ENCODE data around the gene ATG101.

ATG101 gene

DNA sequence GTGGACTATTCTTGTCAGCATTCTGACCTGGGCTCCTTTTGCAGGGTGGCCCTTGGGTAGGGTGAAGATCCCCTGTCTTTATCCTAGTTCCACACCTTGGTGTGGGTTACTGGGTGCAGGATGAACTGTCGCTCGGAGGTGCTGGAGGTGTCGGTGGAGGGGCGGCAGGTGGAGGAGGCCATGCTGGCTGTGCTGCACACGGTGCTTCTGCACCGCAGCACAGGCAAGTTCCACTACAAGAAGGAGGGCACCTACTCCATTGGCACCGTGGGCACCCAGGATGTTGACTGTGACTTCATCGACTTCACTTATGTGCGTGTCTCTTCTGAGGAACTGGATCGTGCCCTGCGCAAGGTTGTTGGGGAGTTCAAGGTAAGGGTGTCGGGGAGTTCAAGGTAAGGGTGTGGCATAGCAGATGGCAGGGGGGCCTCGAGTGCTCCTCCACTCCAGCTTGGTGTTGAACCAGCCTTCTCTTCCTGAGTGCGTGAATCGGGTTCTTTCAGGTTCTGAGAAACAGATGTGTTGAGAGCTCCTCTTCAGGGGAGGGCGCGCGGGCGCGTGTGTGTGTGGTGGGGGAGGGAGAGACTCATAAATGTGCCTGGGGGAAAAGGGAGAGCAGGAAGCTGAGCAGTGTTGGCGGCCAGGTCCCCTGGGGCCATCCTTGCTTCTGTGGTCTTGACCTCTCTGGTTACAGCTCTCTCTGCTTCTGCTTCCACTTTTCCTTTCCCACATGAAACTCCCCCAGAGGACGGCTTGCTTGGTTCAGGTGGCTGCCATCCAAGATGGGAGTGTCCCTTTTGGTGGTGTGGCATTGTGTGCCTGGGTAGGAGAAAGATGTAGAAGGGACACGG lies 4.0 kb downstream of the ATG101 start:
- peaks cover 4% of the 10 kb centered on the region for H3K36me3 ChIP-seq (ENCODE audit: insufficient read depth, low read length)
- H3K4me1 ChIP-seq (ENCODE audit: insufficient read depth, low read length) = no peaks in the 10 kb centered on the region
- no peak overlapping the region for H3K9ac ChIP-seq (ENCODE audit: low read depth, low read length)
- H3K9me3 ChIP-seq (ENCODE audit: control insufficient read depth, insufficient read depth, low read length) = no peaks in the 10 kb centered on the region

DNA sequence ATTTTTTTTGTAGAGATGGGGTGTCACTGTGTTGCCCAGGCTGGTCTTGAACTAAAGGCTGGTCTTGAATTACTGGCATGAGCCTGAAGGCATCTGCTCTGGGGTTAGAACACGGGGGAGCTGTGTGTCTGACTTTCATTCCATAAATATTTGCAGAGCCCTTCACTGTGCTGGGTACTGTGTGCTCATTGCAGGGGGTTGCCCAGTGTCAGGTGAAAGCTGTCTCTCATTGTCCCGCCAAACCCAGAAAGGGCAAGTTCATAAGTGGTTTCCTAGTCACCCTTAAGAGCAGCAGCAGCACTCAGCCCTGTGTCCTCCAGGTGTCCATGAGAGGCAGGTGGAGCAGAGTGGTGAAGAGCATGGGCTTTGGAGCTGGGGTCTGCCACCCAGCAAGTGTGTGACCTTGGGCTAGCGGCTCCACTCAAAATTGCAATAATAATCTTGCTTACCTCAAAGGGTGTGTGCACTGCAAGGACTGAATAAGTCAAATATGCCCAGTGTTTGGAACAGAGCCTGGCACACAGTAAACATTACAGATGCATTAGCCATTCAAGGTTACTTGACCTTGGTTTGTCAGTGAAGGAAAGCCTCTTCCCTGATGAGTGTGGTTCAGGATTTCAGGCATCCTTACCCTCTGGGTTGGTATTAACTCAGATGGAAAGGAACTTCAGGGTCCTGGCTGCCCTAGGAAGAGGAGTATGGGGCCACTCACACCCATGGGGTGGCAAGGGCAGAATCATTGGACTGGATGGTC lies 5.4 kb downstream of the ATG101 start:
- Histone ChIP-seq H3K9me3 (ENCODE audit: control insufficient read depth, insufficient read depth, low read length) (no peaks in the 10 kb centered on the region), H3K36me3 (ENCODE audit: insufficient read depth, low read length) (peaks cover 4% of the 10 kb centered on the region), H3K9ac (ENCODE audit: low read depth, low read length) (no peak overlapping the region), H3K4me1 (ENCODE audit: insufficient read depth, low read length) (no peaks in the 10 kb centered on the region)

DNA sequence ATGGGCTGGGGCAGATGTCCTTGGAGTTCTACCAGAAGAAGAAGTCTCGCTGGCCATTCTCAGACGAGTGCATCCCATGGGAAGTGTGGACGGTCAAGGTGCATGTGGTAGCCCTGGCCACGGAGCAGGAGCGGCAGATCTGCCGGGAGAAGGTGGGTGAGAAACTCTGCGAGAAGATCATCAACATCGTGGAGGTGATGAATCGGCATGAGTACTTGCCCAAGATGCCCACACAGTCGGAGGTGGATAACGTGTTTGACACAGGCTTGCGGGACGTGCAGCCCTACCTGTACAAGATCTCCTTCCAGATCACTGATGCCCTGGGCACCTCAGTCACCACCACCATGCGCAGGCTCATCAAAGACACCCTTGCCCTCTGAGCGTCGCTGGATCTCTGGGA lies 7.0 kb downstream of the ATG101 start:
- Histone ChIP-seq H3K9me3 (ENCODE audit: control insufficient read depth, insufficient read depth, low read length) (no peaks in the 10 kb centered on the region), H3K9ac (ENCODE audit: low read depth, low read length) (no peak overlapping the region), H3K4me1 (ENCODE audit: insufficient read depth, low read length) (peaks cover 7% of the 10 kb centered on the region), H3K36me3 (ENCODE audit: insufficient read depth, low read length) (peaks cover 4% of the 10 kb centered on the region)

DNA sequence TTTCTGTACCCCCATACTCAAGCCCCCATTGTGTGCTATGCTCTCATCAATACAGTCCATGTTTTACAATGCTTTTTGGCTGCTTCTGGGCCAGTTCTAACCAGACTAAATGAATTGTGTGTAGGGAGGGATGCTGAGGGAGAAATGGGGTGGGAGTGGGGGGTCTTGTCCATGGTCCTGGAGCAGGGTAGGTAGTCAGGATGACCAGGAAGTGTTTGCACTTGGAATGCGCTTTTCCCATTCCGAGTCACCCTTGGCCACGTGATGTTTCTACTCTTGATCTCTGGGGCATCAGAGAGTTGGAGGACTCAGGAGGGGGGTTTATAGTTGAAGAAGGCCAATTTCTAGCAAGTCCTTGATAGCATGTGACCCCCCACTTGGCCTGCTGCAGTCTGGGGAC lies 8.5 kb downstream of the ATG101 start:
- Histone ChIP-seq H3K9me3 (ENCODE audit: control insufficient read depth, insufficient read depth, low read length) (no peaks in the 10 kb centered on the region), H3K9ac (ENCODE audit: low read depth, low read length) (no peak overlapping the region), H3K36me3 (ENCODE audit: insufficient read depth, low read length) (peaks cover under 1% of the 10 kb centered on the region), H3K4me1 (ENCODE audit: insufficient read depth, low read length) (peaks cover 14% of the 10 kb centered on the region)

DNA sequence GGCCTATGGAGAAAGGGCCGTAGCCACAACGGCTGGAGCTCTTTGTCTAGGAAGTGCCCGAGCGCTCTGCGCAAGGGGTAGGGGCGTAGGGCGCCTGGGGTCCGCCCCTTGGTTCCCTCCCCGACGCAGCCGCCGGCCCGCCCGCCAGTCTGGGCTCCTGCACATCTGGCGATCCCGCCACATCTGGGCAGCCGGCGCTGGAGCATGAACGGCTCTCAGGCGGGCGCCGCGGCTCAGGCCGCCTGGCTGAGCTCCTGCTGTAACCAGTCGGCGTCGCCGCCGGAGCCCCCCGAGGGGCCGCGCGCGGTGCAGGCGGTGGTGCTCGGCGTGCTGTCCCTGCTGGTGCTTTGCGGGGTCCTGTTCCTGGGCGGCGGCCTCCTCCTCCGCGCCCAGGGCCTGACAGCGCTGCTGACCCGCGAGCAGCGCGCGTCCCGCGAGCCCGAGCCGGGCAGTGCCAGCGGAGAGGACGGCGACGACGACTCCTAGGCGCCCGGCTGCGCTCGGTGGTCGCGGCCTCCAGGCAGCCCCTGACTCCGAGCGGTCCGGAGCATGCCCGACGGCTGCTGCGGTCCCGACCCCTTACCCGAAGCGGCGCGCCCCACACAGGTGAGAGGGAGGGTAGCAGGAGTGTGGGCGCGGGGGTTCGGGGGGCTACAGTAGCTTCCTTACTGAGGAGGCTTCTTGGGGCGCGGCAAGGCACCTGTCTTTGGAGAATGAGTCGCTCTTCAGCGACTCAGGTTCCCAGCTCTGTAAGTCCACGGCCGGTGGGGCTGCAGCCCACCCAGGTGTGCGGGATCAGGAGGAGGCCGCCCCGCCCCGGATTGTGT lies 10.0 kb downstream of the ATG101 start, which contains the start of gene SMIM41:
SMIM41 (plus strand) TSS at position 129 of the 827 bp plus-strand sequence; CDS start at position 205, 76 bp downstream.
- H3K4me1 ChIP-seq (ENCODE audit: insufficient read depth, low read length) = peaks cover 14% of the 10 kb centered on the region
- H3K9ac ChIP-seq (ENCODE audit: low read depth, low read length) = no peak within 1 kb of the TSS
- H3K36me3 ChIP-seq (ENCODE audit: insufficient read depth, low read length) = no peaks in the 10 kb centered on the region; the same call in 1 of the 2 replicates
- H3K9me3 ChIP-seq (ENCODE audit: control insufficient read depth, insufficient read depth, low read length) = no peaks in the 10 kb centered on the region

DNA sequence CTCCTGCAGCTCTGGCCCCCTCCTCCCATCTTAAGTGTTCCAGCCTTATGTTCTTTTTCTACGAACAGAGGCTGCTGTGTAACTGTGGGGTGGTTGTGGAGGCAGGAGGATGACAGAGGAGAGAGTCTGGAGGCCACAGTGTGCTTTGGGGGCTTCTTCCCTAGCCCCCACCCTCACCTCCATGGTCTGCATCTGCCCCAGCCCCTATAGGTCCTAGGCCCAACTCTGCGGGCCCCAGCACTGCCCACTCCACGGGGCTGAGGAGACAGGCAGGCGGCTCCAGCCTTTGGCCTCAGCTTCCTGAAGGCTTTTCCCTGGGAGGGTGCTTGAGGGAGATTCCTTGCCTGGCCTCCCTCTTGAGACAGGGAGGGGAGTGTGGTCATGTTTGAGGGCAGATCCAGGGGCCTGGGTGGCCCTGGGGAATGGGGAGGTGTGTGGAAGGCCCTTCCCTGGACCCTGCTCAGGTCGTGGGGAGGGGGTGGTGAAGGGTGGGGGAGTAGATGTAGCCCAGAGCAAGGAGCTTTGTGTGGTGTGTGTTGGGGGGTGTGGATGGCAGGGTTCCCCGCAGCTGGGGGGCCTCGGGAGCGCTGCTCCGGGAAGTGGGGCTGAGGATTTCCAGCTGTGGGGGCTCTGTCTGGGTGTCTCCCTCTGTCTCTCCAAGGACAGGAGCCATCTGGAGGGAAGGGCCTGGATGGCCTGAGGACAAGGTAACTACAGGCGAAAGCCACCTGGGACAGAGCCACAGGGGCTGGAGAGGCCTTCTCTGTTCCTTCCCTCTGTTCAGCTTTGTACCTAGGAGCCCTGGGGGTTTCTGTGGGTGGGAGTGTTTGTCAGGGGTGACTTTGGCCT lies 10.8 kb downstream of the ATG101 start:
- peaks cover 14% of the 10 kb centered on the region for H3K4me1 ChIP-seq (ENCODE audit: insufficient read depth, low read length)
- H3K36me3 ChIP-seq (ENCODE audit: insufficient read depth, low read length) = no peaks in the 10 kb centered on the region; the same call in 1 of the 2 replicates
- no peak overlapping the region for H3K9ac ChIP-seq (ENCODE audit: low read depth, low read length)
- no peaks in the 10 kb centered on the region for H3K9me3 ChIP-seq (ENCODE audit: control insufficient read depth, insufficient read depth, low read length)

DNA sequence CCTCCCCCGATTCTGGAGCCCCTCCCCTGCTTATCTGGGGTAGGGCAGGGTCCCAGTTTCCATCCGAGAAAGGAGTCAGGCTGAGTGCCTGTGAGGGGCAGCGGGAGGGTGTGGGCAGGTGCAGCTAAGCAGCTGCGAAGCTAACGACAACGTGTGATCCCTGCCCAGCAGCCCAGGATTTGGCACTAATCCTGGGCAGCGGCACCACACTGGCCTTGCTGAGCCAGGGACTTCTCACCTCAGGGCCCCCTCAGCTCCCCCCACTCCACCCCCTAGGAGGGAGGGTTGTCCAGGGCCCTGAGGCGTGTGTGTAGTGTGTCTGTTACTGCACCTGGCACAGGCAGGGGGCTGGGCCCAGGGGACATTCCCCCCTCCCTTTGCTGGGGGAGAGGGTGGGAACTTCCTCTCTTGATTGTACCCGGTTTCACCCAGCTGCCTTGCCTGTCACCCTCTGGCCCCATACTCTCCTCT lies 11.5 kb downstream of the ATG101 start:
- Histone ChIP-seq H3K4me1 (ENCODE audit: insufficient read depth, low read length) (peaks cover 14% of the 10 kb centered on the region), H3K36me3 (ENCODE audit: insufficient read depth, low read length) (no peaks in the 10 kb centered on the region; the same call in 1 of the 2 replicates), H3K9ac (ENCODE audit: low read depth, low read length) (no peak overlapping the region)

DNA sequence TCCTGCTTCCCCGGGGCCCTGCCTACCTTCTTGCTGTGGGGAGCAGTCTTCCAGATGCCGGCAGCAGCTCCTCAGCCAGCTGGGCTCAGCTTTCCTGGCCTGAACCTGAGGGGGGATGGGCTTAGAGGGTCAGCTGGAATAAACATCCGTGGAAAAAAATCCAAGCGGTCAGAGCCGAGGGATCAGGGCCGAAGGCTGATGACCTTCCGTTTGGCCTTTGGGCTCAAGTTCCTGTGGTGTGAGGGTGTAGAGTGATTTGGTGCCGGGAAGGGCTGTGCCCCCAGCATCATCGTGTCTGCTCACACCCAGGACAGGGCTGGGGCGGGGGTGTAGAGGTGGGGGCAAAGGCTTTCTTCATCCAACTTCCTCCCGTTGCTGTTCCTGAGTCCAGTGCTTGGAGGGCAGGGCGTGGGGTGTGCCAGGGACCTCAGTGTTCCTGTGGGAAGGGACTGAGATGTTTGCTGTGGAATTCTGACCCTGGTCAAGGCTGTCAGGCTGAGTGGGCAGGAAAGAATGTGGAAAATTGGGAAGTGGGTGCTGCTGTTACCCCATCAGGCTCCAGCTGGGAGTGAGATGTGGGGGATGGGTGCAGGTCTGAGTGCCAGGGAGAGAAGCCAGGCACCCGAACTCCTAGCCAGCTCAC lies 12.4 kb downstream of the ATG101 start:
- Histone ChIP-seq H3K36me3 (ENCODE audit: insufficient read depth, low read length) (no peaks in the 10 kb centered on the region; the same call in 1 of the 2 replicates), H3K9me3 (ENCODE audit: control insufficient read depth, insufficient read depth, low read length) (no peaks in the 10 kb centered on the region), H3K9ac (ENCODE audit: low read depth, low read length) (no peak overlapping the region), H3K4me1 (ENCODE audit: insufficient read depth, low read length) (peaks cover 14% of the 10 kb centered on the region)

More for the DNA sequence above, 11.5 kb downstream of the ATG101 start:
- no peaks in the 10 kb centered on the region for H3K9me3 ChIP-seq (ENCODE audit: control insufficient read depth, insufficient read depth, low read length)

DNA sequence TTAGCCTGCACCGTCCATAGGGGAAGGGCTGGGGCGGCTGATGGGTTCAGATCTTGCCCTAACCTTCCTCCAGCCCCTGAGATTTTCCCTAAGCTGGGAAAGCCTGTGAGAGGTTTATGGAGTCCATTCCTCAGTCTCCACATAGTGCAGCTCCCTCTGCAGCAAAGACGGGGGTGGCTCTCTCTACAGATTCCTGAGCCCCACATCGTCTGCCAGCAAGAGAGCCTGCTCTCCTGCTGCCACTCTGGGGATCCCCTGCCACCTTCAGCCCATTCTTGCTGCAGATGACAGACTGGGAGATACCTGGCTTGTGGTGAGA lies 12.8 kb downstream of the ATG101 start:
- Histone ChIP-seq H3K36me3 (ENCODE audit: insufficient read depth, low read length) (no peaks in the 10 kb centered on the region; the same call in 1 of the 2 replicates), H3K9ac (ENCODE audit: low read depth, low read length) (no peak overlapping the region), H3K4me1 (ENCODE audit: insufficient read depth, low read length) (peaks cover 14% of the 10 kb centered on the region), H3K9me3 (ENCODE audit: control insufficient read depth, insufficient read depth, low read length) (no peaks in the 10 kb centered on the region)

DNA sequence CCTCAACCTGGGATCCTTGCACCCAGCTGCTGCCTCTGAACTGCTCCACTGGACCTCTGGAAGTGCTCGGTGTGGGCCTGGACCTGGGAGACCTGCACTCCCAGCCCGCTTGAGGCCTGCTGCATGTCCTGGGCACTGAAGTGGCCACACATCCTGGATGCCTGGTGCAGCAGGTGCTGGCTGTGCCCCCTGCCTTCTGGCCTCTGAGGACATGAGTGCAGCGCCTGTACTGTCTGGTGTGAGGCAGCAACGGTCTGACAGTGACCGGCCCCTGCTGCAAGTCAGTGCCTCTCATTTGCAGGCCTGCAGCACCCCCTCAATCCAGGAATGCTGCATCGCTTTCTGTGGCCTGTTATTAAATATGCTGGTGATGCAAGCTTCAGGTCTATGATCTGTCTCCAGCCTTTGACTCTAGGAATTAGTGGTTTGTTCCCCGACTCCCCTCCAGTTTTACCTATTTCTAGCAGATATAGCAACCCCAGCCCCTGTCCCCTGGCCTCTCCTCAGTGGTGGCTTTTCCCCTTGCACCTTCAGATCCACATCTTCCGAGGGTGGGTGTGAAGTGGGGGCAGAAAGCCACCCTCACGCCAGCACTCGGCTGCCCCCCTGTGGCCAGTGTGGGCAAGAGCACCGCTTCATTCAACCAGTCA lies 13.3 kb downstream of the ATG101 start:
- no peak overlapping the region for H3K9ac ChIP-seq (ENCODE audit: low read depth, low read length)
- H3K9me3 ChIP-seq (ENCODE audit: control insufficient read depth, insufficient read depth, low read length) = no peaks in the 10 kb centered on the region
- H3K4me1 ChIP-seq (ENCODE audit: insufficient read depth, low read length) = peaks cover 14% of the 10 kb centered on the region
- no peaks in the 10 kb centered on the region for H3K36me3 ChIP-seq (ENCODE audit: insufficient read depth, low read length)

DNA sequence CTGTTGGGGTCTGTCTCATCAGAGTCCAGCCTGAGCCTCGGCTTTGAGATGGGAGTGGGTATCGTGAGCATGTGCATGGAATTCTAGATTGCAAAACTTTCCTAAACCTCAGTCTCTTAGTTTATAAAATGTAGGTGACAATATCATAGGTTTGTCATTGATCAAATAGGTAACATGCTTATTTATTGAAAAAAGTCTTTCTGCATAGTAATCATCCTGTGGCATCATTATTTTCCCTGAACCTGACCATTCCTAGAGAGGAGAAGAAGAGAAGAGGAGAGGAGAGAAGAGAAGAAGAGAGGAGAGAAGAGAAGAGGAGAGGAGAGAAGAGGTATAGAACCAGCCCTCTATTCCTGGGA lies 13.8 kb downstream of the ATG101 start:
- H3K4me1 ChIP-seq (ENCODE audit: insufficient read depth, low read length) = peaks cover 14% of the 10 kb centered on the region
- no peaks in the 10 kb centered on the region for H3K9me3 ChIP-seq (ENCODE audit: control insufficient read depth, insufficient read depth, low read length)
- no peak overlapping the region for H3K9ac ChIP-seq (ENCODE audit: low read depth, low read length)
- no peaks in the 10 kb centered on the region for H3K36me3 ChIP-seq (ENCODE audit: insufficient read depth, low read length)

DNA sequence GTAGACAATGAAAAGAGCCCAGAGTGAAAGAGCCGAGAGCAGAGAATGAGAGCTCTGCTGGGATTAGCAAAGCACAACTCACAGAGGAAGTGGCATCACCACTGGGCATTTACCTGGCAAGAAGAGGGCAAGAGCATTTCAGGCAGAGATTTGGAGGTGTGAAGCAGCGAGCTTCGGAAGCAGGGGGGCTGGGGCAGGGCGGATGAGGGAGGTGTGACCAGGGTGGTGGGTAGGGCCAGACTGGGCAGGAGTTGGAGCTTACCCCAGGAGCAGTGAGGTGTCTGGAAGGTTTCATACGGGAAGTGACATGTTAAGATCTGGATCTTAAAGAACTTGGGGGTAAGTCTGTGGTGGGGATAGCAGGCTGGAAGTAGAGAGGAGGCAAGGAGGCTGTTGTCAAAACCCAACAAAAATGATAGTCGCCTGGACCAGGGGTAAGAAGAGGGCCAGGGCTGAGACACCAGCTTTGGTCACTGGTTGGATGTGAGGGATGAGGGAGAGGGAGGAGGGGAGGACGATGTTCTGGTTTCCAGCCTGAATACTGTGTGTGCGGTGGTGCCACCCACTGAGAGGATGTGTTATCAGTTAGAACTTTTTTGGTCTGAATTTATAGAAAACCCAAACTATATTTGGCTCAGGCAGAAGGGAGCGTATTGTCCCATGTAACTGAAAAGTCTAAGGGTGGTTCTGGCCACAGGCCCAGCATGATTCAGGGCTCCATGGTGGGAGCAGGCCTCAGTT lies 14.9 kb downstream of the ATG101 start:
- peaks cover 14% of the 10 kb centered on the region for H3K4me1 ChIP-seq (ENCODE audit: insufficient read depth, low read length)
- H3K36me3 ChIP-seq (ENCODE audit: insufficient read depth, low read length) = no peaks in the 10 kb centered on the region
- no peak overlapping the region for H3K9ac ChIP-seq (ENCODE audit: low read depth, low read length)
- H3K9me3 ChIP-seq (ENCODE audit: control insufficient read depth, insufficient read depth, low read length) = no peaks in the 10 kb centered on the region

Data from ES-I3 (cell line).